Measurements from ENCODE around the gene GRIN2A. TPM values are rescaled to one million over a fixed set of nuclear protein-coding genes. Genes with fewer than 3 reads are reported as not detected.

GRIN2A gene
- total and polyA plus RNA-seq, 2 of the 8 experiments (the other 6 are each of a cell fraction or from before 2014, with no cell fraction given), result 0.18 to 1.8 TPM

DNA sequence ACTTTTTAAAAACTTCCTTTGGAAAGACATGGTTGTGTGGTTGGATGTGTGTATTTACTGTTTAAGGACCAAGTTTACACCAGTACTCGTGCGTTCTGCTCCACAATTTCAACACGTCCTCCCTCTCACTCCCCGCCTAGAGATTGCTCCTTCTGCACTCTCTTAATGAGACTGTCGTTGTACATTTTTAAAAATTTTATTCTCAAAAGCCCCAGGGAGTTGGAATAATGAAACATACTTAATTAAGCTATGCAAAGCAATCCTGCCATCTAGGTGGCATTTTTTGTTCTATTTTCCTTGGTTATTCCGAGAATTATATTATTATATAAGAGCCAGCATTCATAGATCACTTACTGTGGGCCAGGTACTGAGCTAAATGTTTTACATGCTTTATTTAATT is 264.5 kb downstream of the GRIN2A start:
- no peaks in the 10 kb centered on the region for H3K23me2 ChIP-seq (ENCODE audit: low read depth, low read length)
- TF ChIP-seq SP1 (IDR thresholded peaks at IDR 0.05; ENCODE audit: low read depth, low read length) (no peak), EP300 (IDR thresholded peaks at IDR 0.05; ENCODE audit: borderline replicate concordance in 1 of 2, low read depth in 2 of 2, low read length in 2 of 2) (no peak), CHD1 (IDR thresholded peaks at IDR 0.05; ENCODE audit: low read depth, low read length) (no peak), SIN3A (conservative IDR thresholded peaks at IDR 0.05 in 1 of 2, IDR thresholded peaks at IDR 0.05 in 1 of 2; ENCODE audit: low read depth in 1 of 2, low read length in 2 of 2) (no peak), FOSL1 (IDR thresholded peaks at IDR 0.05; ENCODE audit: insufficient read depth, low read depth, low read length) (no peak), SUZ12 (IDR thresholded peaks at IDR 0.05; ENCODE audit: low read length) (no peak), SIRT6 (IDR thresholded peaks at IDR 0.05; ENCODE audit: low read length) (no peak), CTBP2 (IDR thresholded peaks at IDR 0.05; ENCODE audit: borderline replicate concordance, insufficient read depth, insufficient read length, low read length) (no peak), TAF1 (IDR thresholded peaks at IDR 0.05; ENCODE audit: low read depth, low read length) (no peak), CEBPB (IDR thresholded peaks at IDR 0.05; ENCODE audit: low read depth, low read length) (no peak), RNF2 (IDR thresholded peaks at IDR 0.05; ENCODE audit: borderline replicate concordance, low read depth, low read length, missing control alignments, poor library complexity, severe bottlenecking) (no peak), EZH2 (IDR thresholded peaks at IDR 0.05; ENCODE audit: low read depth, low read length, severe bottlenecking) (no peak), CBX8 (IDR thresholded peaks at IDR 0.05; ENCODE audit: borderline replicate concordance, low read depth, low read length) (no peak)
- TF ChIP-seq, protein P1, sequence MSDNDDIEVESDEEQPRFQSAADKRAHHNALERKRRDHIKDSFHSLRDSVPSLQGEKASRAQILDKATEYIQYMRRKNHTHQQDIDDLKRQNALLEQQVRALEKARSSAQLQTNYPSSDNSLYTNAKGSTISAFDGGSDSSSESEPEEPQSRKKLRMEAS (IDR thresholded peaks at IDR 0.05), result no peak

More for the DNA sequence above, 264.5 kb downstream of the GRIN2A start:
- Histone ChIP-seq H3K79me1 (ENCODE audit: low read depth, low read length) (no peaks in the 10 kb centered on the region), H3K14ac (ENCODE audit: insufficient read length) (no peak overlapping the region), H3K56ac (replicated peaks; ENCODE audit: insufficient read length, low read depth, low read length) (no peak overlapping the region), H2BK12ac (ENCODE audit: low read depth, low read length) (no peak overlapping the region), H3K9ac (replicated peaks in 1 of 4; ENCODE audit: extremely low read depth in 1 of 4, low read depth in 3 of 4, low read length in 3 of 4) (no peak overlapping the region), H2AFZ (ENCODE audit: low read length) (no peak overlapping the region), H3K23ac (ENCODE audit: insufficient read length) (no peak overlapping the region), H3K79me2 (ENCODE audit: control insufficient read depth in 1 of 2, insufficient read depth in 2 of 2, low read length in 2 of 2) (no peaks in the 10 kb centered on the region), H3K4me1 (replicated peaks in 1 of 4; ENCODE audit: control insufficient read depth in 3 of 4, insufficient read depth in 4 of 4, low read length in 3 of 4) (no peaks in the 10 kb centered on the region), H2BK5ac (ENCODE audit: low read depth, low read length) (no peak overlapping the region), H4K5ac (ENCODE audit: insufficient read length, low read depth, low read length) (no peak overlapping the region), H2AK5ac (ENCODE audit: low read depth, low read length) (no peak overlapping the region), H3K4ac (replicated peaks; ENCODE audit: insufficient read length, low read depth, low read length) (no peak overlapping the region), H4K91ac (replicated peaks; ENCODE audit: insufficient read length, low read length) (no peak overlapping the region), H4K20me1 (replicated peaks in 1 of 2; ENCODE audit: control insufficient read depth in 1 of 2, insufficient read depth in 2 of 2, low read length in 2 of 2) (no peaks in the 10 kb centered on the region), H4K8ac (ENCODE audit: extremely low read depth, insufficient read depth, low read length) (no peak overlapping the region), H2BK120ac (replicated peaks; ENCODE audit: low read depth, low read length) (no peak overlapping the region), H3K4me2 (ENCODE audit: insufficient read depth in 1 of 2, low read depth in 2 of 2, low read length in 2 of 2) (no peak overlapping the region), H2BK15ac (ENCODE audit: low read length) (no peak overlapping the region), H3K27ac (ENCODE audit: low read depth, low read length) (no peak overlapping the region), H3K18ac (ENCODE audit: extremely low read depth, low read length) (no peak overlapping the region), H3K36me3 (ENCODE audit: control insufficient read depth in 2 of 4, insufficient read depth in 4 of 4, low read length in 3 of 4) (no peaks in the 10 kb centered on the region), H3K27me3 (replicated peaks in 1 of 4; ENCODE audit: control insufficient read depth in 3 of 4, extremely low read depth in 1 of 4, insufficient read depth in 3 of 4, low read length in 3 of 4) (no peaks in the 10 kb centered on the region), H3K4me3 (ENCODE audit: extremely low read depth in 1 of 4, insufficient read depth in 2 of 4, low read depth in 3 of 4, low read length in 4 of 4) (no peak overlapping the region), H3K9me3 (ENCODE audit: insufficient read depth in 2 of 2, low read depth in 1 of 2, low read length in 1 of 2) (no peaks in the 10 kb centered on the region), H2BK20ac (ENCODE audit: low read length) (no peak overlapping the region)
- DNase-seq (ENCODE audit: low read depth in 1 of 2, low spot score in 2 of 2) (no peak), FAIRE-seq (no peak)
- POLR2A ChIA-PET (ENCODE audit: partially characterized antibody), result no interaction called here
- CTCF ChIA-PET (ENCODE audit: partially characterized antibody), result interaction anchor here (0.9 to 1.3 kb wide), 2 partner anchors 12 to 16 kb away, joined by 4 read pairs; no protein-coding TSS in a partner anchor
- 93% methylated on average over 6 of the region's 6 CpGs; no CpG with 5 or more reads in 1 of the 2 experiments for WGBS, 2 experiments (ENCODE audit: extremely low coverage in 1 of 2, insufficient coverage in 1 of 2, insufficient read length in 1 of 2, insufficient replicate concordance in 2 of 2, low coverage in 1 of 2, low lambda C conversion rate in 2 of 2, missing lambda C conversion rate in 1 of 2)
